CD4-positive, alpha-beta T cell treated with Interleukin-17A for 4 hours (primary cell): ENCODE results near the gene MAD1L1.
"Not testable (repeated sequence)": the region's sequence is repeated elsewhere in the genome, so short reads cannot be mapped to it uniquely, and the experiment has no call there.

Experiments
- DNase-seq: peaks from one replicate; pipeline ENCODE4 v3.0.0-alpha.2; 2020; ENCODE audit warnings: mixed read lengths

The MAD1L1 gene

DNA sequence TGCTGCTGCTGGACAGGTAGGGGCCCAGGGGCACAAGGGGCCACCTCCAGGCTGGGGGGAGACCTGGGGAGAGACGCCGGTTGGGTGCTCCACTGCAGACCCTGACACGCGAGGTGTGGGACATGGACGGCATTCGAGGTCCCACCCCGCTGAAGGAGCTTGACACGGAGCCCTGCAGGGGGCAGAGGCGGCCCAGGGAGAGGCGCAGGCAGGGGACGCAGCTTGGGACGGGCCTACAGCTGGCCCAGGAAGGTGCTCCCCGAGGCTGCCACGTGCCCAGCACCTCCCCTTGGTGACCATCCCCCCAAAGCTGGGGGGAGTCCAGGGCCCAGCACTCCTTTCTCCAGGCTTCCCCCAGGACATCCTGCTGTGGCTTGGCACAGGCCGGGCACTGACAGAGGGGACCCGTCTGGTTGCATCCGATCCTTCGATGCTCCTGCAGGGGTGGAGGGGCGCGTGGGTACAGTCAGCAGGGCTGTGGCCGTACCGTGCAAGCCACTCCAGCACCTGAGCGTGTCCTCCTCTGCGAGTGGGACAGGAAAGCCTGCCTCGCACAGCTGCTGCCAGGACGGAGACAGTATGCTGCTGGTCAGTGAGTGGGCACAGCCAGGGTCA, 388.3 kb downstream of the MAD1L1 start:
- no peak for DNase-seq

GRCh38 chr7:1843921-1844335, 388.8 kb downstream of the MAD1L1 start:
- no peak for DNase-seq

DNA sequence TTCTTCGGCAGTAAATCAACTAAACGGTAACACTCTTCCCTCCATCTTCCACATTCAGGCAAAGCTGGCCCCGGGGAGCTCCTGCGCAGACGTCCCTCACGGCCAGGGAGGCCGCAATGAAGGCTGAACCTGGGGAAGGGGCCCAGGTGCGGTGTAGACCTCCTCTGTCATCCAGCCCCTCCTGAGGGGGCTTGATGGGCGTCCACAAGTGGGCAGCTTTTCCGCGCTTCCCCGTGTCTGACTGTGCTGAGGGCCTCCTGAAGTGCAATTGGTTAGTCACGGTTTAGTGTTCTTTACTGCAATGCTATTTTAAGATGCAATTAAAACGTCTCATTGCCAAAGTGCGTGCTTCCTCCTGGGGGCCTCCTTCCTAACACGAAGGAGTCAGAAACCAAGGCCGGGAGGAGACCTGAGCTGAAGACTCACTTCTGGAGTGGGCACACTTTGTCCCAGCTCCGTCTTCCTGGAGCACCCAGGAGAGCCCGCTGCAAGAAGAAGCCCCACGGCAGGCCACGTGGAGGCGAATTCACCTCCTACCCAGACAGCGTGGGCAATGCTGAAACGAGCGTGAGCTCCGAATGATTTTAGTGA, 389.4 kb downstream of the MAD1L1 start:
- DNase-seq = no peak

DNA sequence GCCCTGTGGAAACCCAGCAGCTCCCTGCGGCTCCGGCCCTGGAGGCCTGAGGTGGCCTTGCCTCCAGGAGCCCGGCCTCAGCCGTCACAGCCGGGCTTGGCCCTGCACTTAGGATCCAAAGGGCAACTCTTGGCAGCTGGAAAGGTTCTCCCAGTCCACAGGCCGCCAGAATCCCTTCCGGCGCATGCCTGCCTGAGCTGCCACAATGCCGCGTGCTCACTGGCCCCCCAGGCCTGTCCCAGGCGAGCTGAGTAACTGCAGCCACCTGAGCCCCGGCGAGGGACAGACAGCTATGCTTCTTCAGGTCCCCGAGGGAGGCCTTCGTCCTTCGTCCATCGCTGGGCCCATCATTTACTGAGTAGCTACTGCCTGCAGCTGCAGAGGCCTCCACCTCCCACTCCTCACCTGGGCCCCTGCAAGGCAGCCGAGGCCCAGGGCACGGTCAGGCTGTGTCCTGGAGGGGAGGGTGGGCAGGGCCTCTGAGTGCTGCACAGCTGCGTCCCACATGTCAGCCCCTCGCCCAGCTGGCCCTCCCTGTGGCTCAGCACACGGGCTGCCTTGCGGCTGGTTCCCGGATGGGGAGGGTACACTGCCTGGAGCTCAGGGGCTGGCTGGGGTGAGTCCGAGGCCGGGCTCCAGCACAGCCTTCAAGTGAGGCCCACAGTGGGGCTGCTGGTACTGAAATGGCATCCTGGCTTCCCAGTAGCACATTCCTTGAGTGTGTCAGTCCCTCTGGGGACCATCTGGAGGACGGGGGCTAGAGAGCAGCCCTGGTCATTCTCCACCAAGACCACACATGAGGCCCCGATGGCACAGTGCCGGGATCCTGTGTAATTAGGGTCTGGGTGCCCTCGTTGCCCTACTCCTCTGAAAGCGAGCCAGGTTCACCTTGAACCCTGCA, 390.2 kb downstream of the MAD1L1 start:
- no peak for DNase-seq

DNA sequence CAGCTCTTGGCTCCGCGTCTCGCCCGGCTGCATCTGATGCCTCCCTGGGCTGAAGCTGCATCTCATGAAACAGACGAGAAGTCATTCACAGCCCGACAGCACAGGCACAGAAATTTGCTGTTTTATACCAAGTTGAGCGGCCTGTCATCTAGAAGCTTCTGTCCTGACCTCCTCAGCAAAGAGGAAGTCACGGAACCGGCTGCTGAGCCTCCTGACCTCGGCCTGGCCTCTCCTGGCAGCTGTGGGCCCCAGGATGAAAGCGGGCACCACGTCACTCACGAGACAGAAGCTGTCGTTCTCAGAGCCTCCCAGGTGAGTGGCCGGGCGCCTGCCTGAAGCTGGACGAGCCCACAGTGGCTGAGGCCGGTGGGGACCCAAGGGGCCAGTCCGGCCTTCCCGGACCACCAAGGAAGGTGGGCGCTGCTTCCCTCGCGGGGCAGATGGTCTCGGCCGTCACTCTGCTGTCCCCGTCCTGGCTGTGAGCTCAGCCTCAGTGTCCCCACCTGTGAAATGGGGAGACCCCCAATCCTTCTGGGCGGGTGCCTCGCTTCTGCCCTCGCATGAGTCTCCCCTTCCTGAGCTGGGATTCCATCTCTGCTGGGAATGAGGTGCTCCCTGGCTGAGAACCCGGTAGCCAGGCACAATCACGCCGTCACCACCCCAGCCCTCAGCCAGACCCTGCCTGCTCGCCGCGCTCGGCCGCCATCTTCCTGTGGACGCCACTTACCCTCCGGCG, 391.3 kb downstream of the MAD1L1 start:
- not testable (repeated sequence) for DNase-seq

DNA sequence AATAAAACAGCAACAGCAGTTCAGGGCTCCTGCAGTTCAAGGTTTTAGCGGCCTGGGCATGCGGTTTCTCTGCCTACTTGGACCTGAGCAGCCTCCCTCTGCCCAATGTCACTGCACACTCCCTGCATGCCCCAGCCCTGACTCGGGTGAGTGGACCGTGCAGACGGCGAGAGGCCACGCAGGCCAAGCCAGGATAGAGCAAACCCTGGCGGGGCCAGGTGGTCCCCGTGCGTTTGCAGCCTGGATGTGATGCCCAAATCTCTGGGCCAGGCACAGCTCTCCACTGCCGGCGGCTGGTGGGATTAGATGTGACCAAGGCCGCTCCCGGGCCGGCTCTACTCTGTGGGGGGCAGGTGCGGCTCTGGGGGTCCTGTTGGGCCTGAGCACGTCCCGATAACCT, 392.0 kb downstream of the MAD1L1 start:
- DNase-seq = not testable (repeated sequence)

DNA sequence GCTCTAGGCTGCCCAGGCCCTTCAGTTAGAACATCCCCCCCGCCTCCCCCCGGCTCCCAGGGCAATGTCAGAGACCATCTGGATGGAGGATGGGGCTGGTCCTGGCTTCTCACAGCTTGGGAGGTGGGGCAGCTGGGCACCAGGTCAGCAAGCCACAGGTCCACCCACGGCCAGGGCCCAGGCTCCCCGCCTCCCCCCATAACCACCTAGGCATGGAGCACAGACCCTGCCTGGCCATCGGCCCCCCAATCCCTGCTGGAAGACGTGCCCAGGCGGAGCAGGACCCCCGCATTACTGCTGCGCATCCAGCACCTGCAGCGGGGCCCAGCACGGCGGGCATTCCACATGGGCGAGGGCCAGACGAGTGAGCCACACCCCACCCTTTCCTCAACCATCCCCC, 393.0 kb downstream of the MAD1L1 start:
- DNase-seq = no peak

GRCh38 chr7:1838911-1839531, 393.7 kb downstream of the MAD1L1 start:
- DNase-seq = not testable (repeated sequence)

DNA sequence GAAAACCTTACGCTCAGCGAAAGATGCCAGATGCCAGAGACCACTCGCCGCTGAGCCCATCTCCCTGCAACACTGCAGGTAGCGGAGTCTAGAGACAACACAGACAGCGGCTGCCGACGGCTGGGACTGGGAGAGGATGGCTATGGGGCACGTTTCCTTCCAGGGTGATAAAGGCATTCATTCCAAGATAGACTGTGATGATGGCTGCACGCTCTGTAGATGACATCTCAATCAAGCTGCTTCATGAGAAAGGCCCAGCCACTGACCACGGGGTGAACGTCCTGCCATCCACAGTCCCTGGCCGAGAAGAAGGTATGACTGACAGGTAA, 394.2 kb downstream of the MAD1L1 start:
- DNase-seq = not testable (repeated sequence)

- peak; percentile 2 for DNase-seq
These were observed 394.8 kb downstream of the MAD1L1 start for GRCh38 chr7:1837696-1838543.

DNA sequence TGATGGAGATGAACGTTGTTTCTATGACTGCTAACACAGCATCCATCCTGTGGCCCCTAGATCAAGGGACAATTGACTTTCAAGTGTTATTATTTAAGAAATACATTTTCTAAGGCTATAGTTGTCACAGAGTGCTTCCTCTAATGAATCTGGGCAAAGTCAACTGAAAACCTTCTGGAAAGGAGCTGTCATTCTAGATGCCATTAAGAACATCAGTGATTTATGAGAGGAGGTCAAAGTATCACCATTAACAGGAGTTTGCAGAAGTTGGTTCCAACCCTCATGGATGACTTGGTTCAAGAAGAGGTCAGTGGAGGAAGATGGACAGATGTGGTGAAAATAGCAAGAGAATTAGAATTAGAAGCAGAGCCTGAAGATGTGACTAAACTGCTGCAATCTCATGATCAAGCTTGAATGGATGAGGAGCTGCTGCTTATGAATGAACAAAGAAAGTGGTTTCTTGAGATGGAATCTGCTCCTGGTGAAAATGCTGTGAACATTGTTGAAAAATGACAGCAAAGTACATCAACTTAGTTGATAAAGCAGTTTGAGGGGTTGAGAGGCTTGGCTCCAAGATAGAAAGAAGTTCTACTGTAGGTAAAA, 400.7 kb downstream of the MAD1L1 start:
- DNase-seq = not testable (repeated sequence)

DNA sequence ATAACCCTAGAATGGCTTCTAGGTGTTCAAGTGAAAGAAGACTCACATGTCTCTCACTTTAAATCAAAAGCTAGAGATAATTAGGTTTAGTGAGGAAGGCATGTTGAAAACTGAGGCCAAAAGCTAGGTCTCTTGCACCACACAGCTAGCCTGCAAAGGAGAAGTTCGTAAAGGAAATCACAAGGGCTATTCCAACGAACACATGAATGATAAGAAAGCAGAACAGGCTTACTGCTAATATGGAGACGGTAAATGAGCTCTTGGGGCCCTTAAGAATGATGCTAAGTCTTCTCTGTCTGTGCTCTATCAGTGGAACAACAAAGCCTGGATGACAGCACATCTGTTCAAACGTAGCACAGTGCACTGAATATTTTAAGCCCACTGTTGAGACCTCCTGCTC, 401.3 kb downstream of the MAD1L1 start:
- not testable (repeated sequence) for DNase-seq

- not testable (repeated sequence) for DNase-seq
These were observed 403.1 kb downstream of the MAD1L1 start for GRCh38 chr7:1829668-1830067.

- DNase-seq = no peak
These were observed 403.6 kb downstream of the MAD1L1 start for GRCh38 chr7:1829111-1829510.

GRCh38 chr7:1828170-1828569, 404.6 kb downstream of the MAD1L1 start:
- not testable (repeated sequence) for DNase-seq

- DNase-seq = not testable (repeated sequence)
These were observed 405.2 kb downstream of the MAD1L1 start for GRCh38 chr7:1827521-1827981.

GRCh38 chr7:1826931-1827330, 405.8 kb downstream of the MAD1L1 start:
- DNase-seq = not testable (repeated sequence)

GRCh38 chr7:1825897-1826741, 406.6 kb downstream of the MAD1L1 start:
- DNase-seq = no peak

DNA sequence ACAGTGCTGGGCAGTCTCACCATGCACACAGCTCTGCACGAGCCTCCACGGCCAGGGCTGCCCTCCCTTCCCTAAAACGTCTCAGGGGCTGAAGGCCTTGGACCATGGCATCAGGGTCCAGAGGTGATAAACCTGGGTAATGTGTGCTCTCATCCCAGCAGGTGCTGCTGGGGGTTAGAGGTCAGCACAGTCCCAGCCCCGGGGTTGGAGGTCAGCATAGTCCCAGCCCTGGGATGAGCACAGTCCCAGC, 407.2 kb downstream of the MAD1L1 start:
- not testable (repeated sequence) for DNase-seq

DNA sequence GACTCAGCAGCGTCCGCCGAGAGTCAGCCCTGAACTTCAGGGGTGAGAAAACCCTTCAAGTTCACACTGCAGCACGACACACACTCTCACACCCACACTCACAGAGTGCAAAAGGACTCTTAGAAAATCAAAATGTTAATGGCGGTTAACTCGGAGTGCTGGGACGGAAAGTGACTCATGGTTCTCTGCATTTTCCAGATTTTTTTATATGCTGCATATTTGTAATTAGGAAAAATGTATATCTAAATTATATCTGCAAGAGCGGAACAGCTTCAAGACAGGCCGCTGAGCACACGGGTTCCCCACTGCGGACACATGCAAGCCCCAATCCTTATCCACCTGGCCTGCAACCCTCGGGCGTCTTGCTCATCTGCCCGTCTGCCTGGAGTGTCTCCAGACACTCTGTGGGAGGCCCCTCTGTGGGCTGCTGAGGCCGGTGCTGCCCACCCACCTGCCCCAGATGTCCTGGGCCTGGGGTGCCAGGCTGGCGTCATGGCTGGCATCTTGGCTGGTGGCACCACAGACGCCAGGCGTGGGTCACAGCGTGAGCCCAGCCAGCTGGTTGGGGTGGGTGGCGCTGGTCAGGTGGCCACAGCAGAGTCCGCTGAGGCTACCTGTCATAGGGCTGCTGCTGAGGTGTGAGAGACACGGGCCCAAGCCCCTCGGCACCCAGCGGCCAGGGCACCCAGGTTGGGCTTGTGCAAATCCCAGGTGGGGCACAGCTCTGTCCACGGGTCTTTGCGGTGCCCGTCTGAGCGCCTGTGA, 407.7 kb downstream of the MAD1L1 start:
- not testable (repeated sequence) for DNase-seq
